ENCODE data around the gene RAI1. TPM values are rescaled to one million over a fixed set of nuclear protein-coding genes. Genes with fewer than 3 reads are reported as not detected.

RAI1 gene
- polyA plus RNA-seq, 3 donors from 2014 or later = 1.5 to 6.2 (median 2.0) TPM

DNA sequence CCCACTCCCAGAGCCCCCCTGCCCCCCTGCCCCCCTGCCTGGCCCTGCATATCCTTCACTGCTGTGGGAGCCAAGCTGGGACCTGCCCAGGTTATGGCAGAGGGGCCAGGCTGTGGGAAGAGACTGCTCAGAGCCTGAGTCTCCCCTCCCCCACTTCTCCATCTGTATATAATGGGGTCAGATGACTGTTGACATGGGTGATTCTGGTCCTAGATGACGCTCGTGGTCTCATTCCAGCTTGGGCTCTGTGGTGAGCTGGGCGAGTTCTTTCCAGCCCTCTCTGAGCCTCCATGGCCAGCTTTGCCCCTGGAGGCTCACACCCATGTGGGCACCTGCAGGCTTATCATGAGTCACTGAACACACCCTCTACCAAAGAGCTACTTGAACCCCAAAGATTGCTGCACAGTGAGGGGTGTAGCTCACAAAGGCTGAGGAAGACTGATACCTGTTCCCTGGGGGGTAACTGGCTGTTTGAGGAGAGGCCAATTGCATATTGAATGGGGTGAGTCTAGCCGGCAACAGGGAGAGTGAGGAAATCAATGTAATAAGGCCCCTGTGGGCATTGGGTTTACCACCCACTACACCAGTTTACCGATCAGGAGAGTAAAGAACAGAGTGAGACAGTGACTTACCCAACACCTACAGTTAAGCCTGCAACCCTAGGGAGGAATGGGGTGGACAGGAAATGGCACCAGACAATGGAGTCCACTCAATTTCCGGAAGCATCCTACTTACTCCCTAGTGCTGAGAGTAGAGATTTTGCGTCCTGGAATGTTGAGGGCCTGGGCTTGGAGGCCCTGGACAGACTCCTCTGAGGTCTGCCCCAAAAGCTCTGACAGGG is 159.7 kb downstream of the RAI1 start:
- Mint-ChIP-seq H3K36me3 (no peaks in the 10 kb centered on the region), H3K27ac (peak overlapping the region; percentile 61 to 94 (median 85)), H3K9me3 (no peaks in the 10 kb centered on the region), H3K4me1 (peaks cover 26 to 34% of the 10 kb centered on the region in 2 donors), H3K27me3 (ENCODE audit: low read depth in 3 of 3) (peaks cover 9 to 20% (median 9%) of the 10 kb centered on the region in 3 donors), H3K4me3 (peak overlapping the region; percentile 47 to 77 (median 65))
- no peak for DNase-seq

DNA sequence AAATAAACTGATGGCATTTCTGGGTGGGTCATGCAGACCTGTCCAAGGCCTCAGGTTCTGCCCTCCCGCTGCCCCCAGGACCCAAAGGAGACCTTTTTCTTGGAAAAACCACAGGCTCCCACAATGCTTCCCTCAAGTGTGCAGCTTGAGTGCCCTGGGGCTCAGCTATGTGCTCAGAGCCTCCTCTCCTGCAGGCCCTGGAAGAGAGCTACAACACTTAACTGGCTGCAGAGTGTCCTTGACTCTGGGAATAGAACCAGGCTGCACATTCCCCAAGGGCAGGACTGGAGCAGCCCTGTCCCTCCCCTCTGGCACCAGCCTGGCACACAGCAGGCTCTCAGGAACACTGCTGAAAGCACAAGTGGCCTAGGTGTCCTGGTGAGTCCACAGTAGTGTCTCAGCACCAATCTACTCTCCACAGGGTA is 160.4 kb downstream of the RAI1 start:
- Mint-ChIP-seq H3K9me3 (no peaks in the 10 kb centered on the region), H3K27ac (peak overlapping the region in 5 of 6 donors; percentile 51 to 94 (median 84)), H3K4me3 (no peak overlapping the region), H3K27me3 (ENCODE audit: low read depth in 3 of 3) (peaks cover 6 to 17% (median 7%) of the 10 kb centered on the region in 3 donors), H3K36me3 (no peaks in the 10 kb centered on the region), H3K4me1 (peaks cover 24 to 38% of the 10 kb centered on the region in 2 donors)
- DNase-seq = no peak

DNA sequence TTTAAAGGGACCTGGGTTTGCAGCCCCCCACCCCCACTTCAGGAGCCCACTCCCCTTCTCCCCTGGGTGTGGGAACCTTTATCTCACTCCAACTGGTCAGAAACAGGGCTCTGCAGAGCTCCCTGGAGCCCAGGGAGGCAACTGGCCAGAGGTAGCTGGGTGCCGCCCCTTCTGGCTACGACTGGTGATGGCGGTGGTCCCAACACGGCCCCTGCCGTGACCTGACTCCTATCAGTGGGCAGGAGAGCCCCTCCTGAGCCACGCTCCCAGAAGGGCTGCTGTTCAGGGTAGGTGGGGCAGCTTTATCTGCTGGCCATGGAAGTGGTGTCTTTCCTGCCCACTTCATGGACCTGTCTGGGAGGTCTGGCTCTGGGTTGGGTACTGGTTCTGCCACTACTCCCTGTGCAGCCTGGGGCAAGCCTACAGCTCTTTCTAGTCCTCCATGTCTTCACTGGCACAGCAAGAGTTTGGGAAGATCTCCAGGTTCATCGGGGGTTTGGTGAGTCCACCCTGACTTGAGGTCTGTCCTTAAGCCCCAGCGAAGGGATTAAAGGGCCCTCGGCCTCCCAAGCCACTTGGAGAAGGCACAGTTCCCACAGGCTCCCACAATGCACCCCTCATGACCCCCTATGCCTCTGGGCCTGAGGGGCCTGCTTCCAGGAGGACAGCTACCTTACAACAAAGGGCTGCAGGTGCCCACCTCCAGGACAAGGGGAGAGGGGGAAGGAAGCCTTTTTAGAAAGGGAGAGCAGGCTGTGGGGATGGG is 161.0 kb downstream of the RAI1 start:
- Mint-ChIP-seq H3K27me3 (ENCODE audit: low read depth in 3 of 3) (peaks cover 4 to 12% (median 4%) of the 10 kb centered on the region in 3 donors), H3K9me3 (no peaks in the 10 kb centered on the region), H3K4me3 (no peak overlapping the region), H3K4me1 (peaks cover 21 to 35% of the 10 kb centered on the region in 2 donors), H3K27ac (peak overlapping the region in 4 of 6 donors; percentile 35 to 66 (median 46)), H3K36me3 (no peaks in the 10 kb centered on the region)
- DNase-seq = no peak

DNA sequence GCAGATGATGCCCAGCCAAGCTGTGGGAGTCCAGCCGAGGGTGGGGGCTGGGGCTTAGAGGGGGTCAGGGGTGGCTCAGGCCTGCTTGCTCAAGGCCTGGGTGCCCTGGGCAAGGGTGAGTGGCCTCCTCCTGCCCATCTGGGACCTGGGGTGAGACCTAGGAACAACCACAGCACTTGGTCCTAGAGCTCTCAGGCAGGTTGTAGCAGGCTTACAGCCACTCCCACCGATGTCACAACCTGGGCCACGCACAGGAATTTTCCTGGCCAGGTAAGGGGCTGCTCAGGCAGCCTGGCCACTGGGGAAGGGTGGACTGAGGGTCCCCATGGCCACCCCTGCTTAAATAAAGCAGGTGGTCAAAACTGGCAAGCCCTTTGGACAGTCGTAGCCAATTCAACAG is 161.8 kb downstream of the RAI1 start:
- H3K36me3 Mint-ChIP-seq = no peaks in the 10 kb centered on the region
- H3K9me3 Mint-ChIP-seq = no peaks in the 10 kb centered on the region
- no peak overlapping the region for H3K4me3 Mint-ChIP-seq
- no peak for DNase-seq
- H3K27ac Mint-ChIP-seq = no peak overlapping the region
- peaks cover 24 to 38% of the 10 kb centered on the region in 2 donors for H3K4me1 Mint-ChIP-seq
- peaks cover 2 to 6% (median 4%) of the 10 kb centered on the region in 3 donors for H3K27me3 Mint-ChIP-seq (ENCODE audit: low read depth in 3 of 3)

DNA sequence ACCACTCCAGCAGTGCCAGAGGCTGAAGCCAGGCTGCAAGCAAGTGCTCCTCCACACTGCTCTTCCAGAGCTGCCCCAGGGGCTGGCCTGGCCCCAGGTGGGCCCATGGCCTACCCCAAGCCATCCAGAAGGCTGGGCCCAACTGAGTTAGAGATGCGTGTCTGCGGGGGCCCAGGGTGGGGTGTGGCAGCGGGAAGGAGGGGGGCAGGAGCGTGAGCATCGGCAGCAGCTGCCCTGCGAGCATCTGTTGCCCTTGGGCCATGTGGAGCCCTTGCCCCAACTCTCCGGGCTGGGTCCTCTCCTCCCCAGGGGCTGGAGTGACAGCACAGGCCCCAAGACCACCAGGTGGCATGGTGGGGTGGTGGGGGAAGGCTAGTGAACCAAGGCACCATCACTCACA is 162.8 kb downstream of the RAI1 start:
- H3K9me3 Mint-ChIP-seq = no peaks in the 10 kb centered on the region
- H3K27ac Mint-ChIP-seq = no peak overlapping the region
- peaks cover 33 to 40% of the 10 kb centered on the region in 2 donors for H3K4me1 Mint-ChIP-seq
- no peak for DNase-seq
- no peaks in the 10 kb centered on the region for H3K36me3 Mint-ChIP-seq
- H3K4me3 Mint-ChIP-seq = no peak overlapping the region
- peaks cover 4 to 7% (median 5%) of the 10 kb centered on the region in 3 donors for H3K27me3 Mint-ChIP-seq (ENCODE audit: low read depth in 3 of 3)

DNA sequence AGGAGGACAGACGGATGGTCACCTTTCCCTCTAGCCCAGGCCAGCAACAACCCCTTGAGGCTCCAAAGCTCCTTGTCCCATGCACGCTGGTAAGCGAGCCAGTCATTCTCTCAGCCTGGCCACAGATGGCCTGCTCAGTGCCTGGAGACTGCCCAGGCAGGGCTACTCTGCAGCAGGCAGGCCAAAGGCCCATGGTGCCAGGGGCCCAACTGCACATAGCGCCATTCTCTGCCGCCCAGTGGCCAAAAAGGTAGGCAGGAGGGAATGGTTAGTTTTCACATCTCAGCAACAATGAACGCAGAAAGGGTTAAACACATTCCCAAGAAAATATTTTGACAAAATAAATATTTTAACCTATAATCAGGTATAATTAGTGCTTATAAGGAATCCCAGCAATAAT is 163.2 kb downstream of the RAI1 start:
- Mint-ChIP-seq H3K27ac (no peak overlapping the region), H3K4me3 (no peak overlapping the region), H3K4me1 (peaks cover 33 to 40% of the 10 kb centered on the region in 2 donors), H3K27me3 (ENCODE audit: low read depth in 3 of 3) (peaks cover 2 to 10% (median 8%) of the 10 kb centered on the region in 3 donors), H3K36me3 (no peaks in the 10 kb centered on the region), H3K9me3 (no peaks in the 10 kb centered on the region)
- DNase-seq = no peak

DNA sequence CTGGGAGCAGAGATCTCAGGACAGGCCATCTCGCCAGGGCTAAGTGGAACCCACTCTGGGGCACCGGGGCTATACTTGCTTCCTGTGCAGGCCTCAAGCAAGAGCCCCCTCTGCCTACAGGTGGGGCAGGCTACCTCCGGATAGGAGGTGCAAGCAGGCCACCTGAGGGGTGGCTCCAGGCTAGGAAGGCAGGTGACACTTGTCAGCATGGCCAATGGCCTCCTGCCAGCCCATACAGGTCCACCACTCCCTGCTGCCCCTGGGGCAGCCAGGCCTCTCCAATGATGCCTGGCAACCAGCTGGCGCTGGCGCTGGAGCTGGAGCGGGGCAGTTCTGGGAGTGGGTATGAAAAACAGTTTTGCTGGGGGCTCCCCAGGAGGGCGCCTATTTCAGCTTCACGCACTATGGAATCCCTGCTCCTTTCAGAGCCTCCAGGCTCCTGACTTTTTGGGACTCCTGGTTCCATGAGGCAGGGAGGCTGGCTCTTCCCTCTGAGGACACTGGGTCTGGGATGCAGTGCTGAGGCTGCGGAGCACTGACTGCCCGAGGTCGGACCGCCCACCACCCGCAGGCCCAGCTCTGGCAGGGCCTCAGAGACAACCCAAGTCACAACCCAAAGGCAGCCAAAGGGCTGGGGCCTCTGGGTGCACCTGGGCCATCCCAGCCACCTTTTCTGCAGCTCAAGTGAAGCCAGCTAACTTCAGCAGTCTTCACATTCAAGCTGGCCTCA is 164.0 kb downstream of the RAI1 start:
- Mint-ChIP-seq H3K4me3 (no peak overlapping the region), H3K27ac (no peak overlapping the region), H3K4me1 (peaks cover 37 to 42% of the 10 kb centered on the region in 2 donors), H3K27me3 (ENCODE audit: low read depth in 3 of 3) (peaks cover 0 to 12% (median 11%) of the 10 kb centered on the region in 3 donors), H3K9me3 (no peaks in the 10 kb centered on the region), H3K36me3 (no peaks in the 10 kb centered on the region)
- no peak for DNase-seq

DNA sequence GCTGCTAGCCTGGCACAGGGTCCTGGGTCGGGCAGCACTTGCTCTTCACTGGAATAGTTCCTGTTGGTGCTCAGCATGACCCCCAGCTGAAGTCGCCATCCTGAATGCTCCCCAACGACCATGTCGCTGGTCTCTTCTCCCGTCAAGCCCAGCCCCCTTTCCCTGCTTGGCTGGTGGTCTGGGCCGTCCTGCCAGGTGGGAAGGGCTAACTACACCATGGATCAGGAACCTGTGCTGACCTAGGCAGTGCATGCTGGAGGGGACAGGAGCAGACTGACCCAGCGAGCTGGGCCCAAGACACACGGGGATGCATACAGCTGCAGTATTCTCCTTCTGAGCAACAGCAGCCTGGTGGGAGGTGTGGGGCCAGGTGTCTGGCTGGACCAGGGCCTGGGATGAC is 164.7 kb downstream of the RAI1 start:
- Mint-ChIP-seq H3K9me3 (no peaks in the 10 kb centered on the region), H3K27me3 (ENCODE audit: low read depth in 3 of 3) (peaks cover 0 to 16% (median 15%) of the 10 kb centered on the region in 3 donors), H3K27ac (peak overlapping the region in 1 of 6 donors; percentile 28), H3K4me3 (no peak overlapping the region), H3K4me1 (peaks cover 41 to 48% of the 10 kb centered on the region in 2 donors), H3K36me3 (no peaks in the 10 kb centered on the region)
- DNase-seq = no peak

DNA sequence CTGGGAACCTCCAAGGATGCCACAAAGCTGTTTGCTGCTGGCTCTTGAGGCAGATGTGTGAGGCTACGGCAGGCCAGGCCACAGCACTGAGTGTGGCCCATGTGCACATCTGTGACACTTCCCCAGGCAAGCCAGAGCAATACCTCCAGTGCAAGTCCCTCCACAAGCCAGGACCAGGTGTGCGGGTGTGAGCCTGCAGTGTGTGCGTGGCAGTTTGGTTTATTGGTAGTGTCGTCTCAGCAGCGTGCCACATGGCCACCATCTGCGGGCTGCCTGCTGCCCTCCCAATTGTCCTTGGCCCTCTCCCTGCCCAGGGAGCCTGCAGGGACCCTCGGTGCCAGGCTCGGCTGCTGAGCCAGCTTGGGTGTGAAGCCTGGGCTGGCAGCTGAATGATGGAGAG is 165.4 kb downstream of the RAI1 start:
- DNase-seq = no peak
- H3K9me3 Mint-ChIP-seq = no peaks in the 10 kb centered on the region
- peak overlapping the region in 2 of 6 donors; percentile 34 to 53 for H3K27ac Mint-ChIP-seq
- peaks cover 44 to 51% of the 10 kb centered on the region in 2 donors for H3K4me1 Mint-ChIP-seq
- H3K4me3 Mint-ChIP-seq = no peak overlapping the region
- H3K36me3 Mint-ChIP-seq = no peaks in the 10 kb centered on the region
- peaks cover 0 to 19% (median 15%) of the 10 kb centered on the region in 3 donors for H3K27me3 Mint-ChIP-seq (ENCODE audit: low read depth in 3 of 3)

DNA sequence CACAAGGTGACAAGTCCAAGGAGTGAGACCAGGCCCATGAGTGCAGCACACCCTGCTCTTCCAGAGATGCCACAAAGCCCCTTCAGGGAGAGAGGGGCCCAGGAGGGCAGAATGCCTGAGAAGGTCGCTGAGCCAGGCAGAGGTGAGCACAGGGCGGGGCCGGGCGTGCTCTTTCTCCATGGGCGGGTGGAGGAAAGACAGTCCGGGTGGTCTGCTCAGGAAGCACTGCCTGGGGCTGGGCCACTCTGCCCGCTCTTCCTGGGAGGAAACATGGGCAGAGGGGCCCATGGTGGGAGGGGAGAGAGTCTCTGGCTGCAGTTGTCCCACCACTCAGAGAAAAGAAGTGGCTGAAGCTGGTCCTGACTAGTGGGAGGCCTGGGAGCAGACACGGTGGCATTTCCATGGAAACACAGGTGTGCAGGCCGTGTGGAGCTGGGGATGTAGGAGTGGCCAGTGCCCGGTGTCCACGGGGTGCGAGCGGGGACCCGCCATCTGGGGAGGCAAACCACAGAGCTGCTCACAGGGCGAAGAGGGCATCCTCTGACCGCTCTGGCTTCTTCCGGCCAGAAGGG is 165.9 kb downstream of the RAI1 start:
- DNase-seq = no peak
- H3K4me1 Mint-ChIP-seq = peaks cover 50 to 56% of the 10 kb centered on the region in 2 donors
- peak overlapping the region in 3 of 6 donors; percentile 24 to 71 (median 37) for H3K27ac Mint-ChIP-seq
- H3K4me3 Mint-ChIP-seq = peak overlapping the region in 3 of 5 donors; percentile 13 to 36 (median 13)
- H3K9me3 Mint-ChIP-seq = no peaks in the 10 kb centered on the region
- H3K27me3 Mint-ChIP-seq (ENCODE audit: low read depth in 3 of 3) = peaks cover 0 to 21% (median 15%) of the 10 kb centered on the region in 3 donors
- H3K36me3 Mint-ChIP-seq = no peaks in the 10 kb centered on the region

DNA sequence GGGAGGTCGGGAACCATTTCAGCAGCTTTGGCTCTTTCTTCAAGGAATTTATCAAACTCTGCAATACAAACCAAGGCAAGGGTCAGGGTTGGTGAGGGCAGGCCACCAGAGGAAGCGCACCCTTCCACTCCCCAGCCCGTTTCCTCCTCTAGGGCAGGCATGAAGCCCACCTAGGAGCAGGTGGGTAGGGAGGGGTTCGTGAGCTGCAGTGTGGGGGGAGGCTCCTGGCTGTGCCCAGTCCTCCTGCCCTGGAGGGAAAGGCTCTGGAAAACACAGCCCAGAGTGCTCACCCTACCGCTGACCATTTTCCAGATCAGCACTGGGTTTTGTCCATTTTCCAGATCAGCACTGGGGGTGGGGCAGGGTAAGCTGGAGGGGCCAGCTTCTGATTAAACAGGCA is 166.5 kb downstream of the RAI1 start:
- Mint-ChIP-seq H3K27ac (peak overlapping the region in 3 of 6 donors; percentile 13 to 71 (median 37)), H3K4me1 (peaks cover 52 to 57% of the 10 kb centered on the region in 2 donors), H3K9me3 (no peaks in the 10 kb centered on the region), H3K36me3 (no peaks in the 10 kb centered on the region), H3K27me3 (ENCODE audit: low read depth in 3 of 3) (peaks cover 0 to 21% (median 15%) of the 10 kb centered on the region in 3 donors), H3K4me3 (peak overlapping the region in 3 of 5 donors; percentile 13 to 36 (median 13))
- no peak for DNase-seq

DNA sequence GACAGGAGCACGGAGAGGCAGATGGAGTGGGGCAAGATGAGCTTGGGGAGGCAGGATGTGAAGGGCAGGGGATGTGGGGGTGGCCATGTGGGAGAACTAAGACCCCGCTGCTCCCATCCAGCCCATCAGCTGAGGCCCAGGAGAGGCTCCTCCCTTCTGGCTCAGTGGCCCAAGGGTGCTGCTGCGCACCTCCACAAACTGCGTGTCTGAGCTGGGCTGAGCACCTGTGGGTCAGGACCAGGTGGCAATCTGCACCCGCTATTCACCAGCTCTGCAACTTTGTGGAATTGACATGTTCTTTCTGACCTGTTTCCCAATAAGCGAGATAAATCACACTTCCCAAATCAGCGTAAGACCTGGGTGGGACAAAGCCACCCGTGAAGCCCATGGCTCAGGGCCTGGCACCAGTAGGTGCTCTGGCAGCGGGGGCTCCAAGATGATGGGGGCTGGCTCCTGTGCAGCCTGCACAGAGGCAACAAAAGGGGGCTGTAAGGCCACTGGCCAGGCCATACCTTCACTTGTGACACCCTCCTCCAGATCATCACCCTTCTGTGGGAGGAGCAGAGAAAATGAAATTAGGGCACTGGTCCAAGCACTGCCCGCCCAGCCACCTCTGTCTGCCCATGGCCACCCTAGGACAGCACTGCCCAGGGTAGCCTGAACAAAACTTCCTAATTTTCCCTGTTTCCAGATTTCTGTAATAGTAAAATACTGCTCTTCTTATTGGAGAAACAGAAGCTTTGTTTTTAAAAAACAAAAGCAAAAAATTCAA is 167.2 kb downstream of the RAI1 start:
- no peak for DNase-seq
- Mint-ChIP-seq H3K27me3 (ENCODE audit: low read depth in 3 of 3) (peaks cover 0 to 21% (median 13%) of the 10 kb centered on the region in 3 donors), H3K36me3 (no peaks in the 10 kb centered on the region), H3K9me3 (no peaks in the 10 kb centered on the region), H3K4me3 (peak overlapping the region; percentile 73 to 84 (median 73)), H3K4me1 (peaks cover 52 to 57% of the 10 kb centered on the region in 2 donors), H3K27ac (peak overlapping the region; percentile 90 to 97 (median 96))

Measured in immature natural killer cell (primary cell).